Measurements from ENCODE around the gene HOXA2.

Gene HOXA2

GRCh38 chr7:27068259-27068658, 34.2 kb downstream of the HOXA2 start:
- H3K9me3 ChIP-seq (ENCODE audit: control insufficient read depth in 2 of 2, low read length in 2 of 2), result no peaks in the 10 kb centered on the region
- no peaks in the 10 kb centered on the region for H3K36me3 ChIP-seq (ENCODE audit: control insufficient read depth in 2 of 2, insufficient read depth in 2 of 2, low read length in 2 of 2)
- H3K4me1 ChIP-seq (ENCODE audit: control insufficient read depth in 2 of 2, insufficient read depth in 2 of 2, low read length in 2 of 2), result no peaks in the 10 kb centered on the region

GRCh38 chr7:27066148-27066547, 36.3 kb downstream of the HOXA2 start:
- H3K9ac ChIP-seq (ENCODE audit: low read depth in 1 of 2, low read length in 2 of 2), result no peak overlapping the region
- H3K27ac ChIP-seq (ENCODE audit: low read depth in 2 of 2, low read length in 2 of 2), result no peak overlapping the region
- H3K4me3 ChIP-seq (ENCODE audit: low read length in 2 of 2), result no peak overlapping the region
- no peaks in the 10 kb centered on the region for H3K4me1 ChIP-seq (ENCODE audit: control insufficient read depth in 2 of 2, insufficient read depth in 2 of 2, low read length in 2 of 2)
- H3K27me3 ChIP-seq (ENCODE audit: control insufficient read depth in 2 of 2, insufficient read depth in 2 of 2, low read length in 2 of 2), result no peaks in the 10 kb centered on the region
- no peaks in the 10 kb centered on the region for H3K36me3 ChIP-seq (ENCODE audit: control insufficient read depth in 2 of 2, insufficient read depth in 2 of 2, low read length in 2 of 2)
- no peaks in the 10 kb centered on the region for H3K9me3 ChIP-seq (ENCODE audit: control insufficient read depth in 2 of 2, low read length in 2 of 2)

More at GRCh38 chr7:27068259-27068658, 34.2 kb downstream of the HOXA2 start:
- H3K9ac ChIP-seq (ENCODE audit: low read depth in 1 of 2, low read length in 2 of 2), result no peak overlapping the region
- no peak overlapping the region for H3K27ac ChIP-seq (ENCODE audit: low read depth in 2 of 2, low read length in 2 of 2)
- no peaks in the 10 kb centered on the region for H3K27me3 ChIP-seq (ENCODE audit: control insufficient read depth in 2 of 2, insufficient read depth in 2 of 2, low read length in 2 of 2)
- no peak overlapping the region for H3K4me3 ChIP-seq (ENCODE audit: low read length in 2 of 2)

- Histone ChIP-seq H3K4me1 (ENCODE audit: control insufficient read depth in 2 of 2, insufficient read depth in 2 of 2, low read length in 2 of 2) (no peaks in the 10 kb centered on the region), H3K9me3 (ENCODE audit: control insufficient read depth in 2 of 2, low read length in 2 of 2) (no peaks in the 10 kb centered on the region), H3K27ac (ENCODE audit: low read depth in 2 of 2, low read length in 2 of 2) (no peak overlapping the region), H3K27me3 (ENCODE audit: control insufficient read depth in 2 of 2, insufficient read depth in 2 of 2, low read length in 2 of 2) (no peaks in the 10 kb centered on the region), H3K36me3 (ENCODE audit: control insufficient read depth in 2 of 2, insufficient read depth in 2 of 2, low read length in 2 of 2) (no peaks in the 10 kb centered on the region), H3K9ac (ENCODE audit: low read depth in 1 of 2, low read length in 2 of 2) (no peak overlapping the region), H3K4me3 (ENCODE audit: low read length in 2 of 2) (no peak overlapping the region)
Observed at GRCh38 chr7:27065709-27066108, 36.8 kb downstream of the HOXA2 start.

- Histone ChIP-seq H3K36me3 (ENCODE audit: control insufficient read depth in 2 of 2, insufficient read depth in 2 of 2, low read length in 2 of 2) (no peaks in the 10 kb centered on the region), H3K4me3 (ENCODE audit: low read length in 2 of 2) (no peak overlapping the region), H3K27ac (ENCODE audit: low read depth in 2 of 2, low read length in 2 of 2) (no peak overlapping the region), H3K9ac (ENCODE audit: low read depth in 1 of 2, low read length in 2 of 2) (no peak overlapping the region), H3K9me3 (ENCODE audit: control insufficient read depth in 2 of 2, low read length in 2 of 2) (no peaks in the 10 kb centered on the region), H3K4me1 (ENCODE audit: control insufficient read depth in 2 of 2, insufficient read depth in 2 of 2, low read length in 2 of 2) (no peaks in the 10 kb centered on the region), H3K27me3 (ENCODE audit: control insufficient read depth in 2 of 2, insufficient read depth in 2 of 2, low read length in 2 of 2) (no peaks in the 10 kb centered on the region)
Observed at GRCh38 chr7:27064661-27065060, 37.8 kb downstream of the HOXA2 start.

GRCh38 chr7:27064159-27064558, 38.3 kb downstream of the HOXA2 start:
- no peak overlapping the region for H3K9ac ChIP-seq (ENCODE audit: low read depth in 1 of 2, low read length in 2 of 2)
- H3K36me3 ChIP-seq (ENCODE audit: control insufficient read depth in 2 of 2, insufficient read depth in 2 of 2, low read length in 2 of 2), result no peaks in the 10 kb centered on the region
- no peak overlapping the region for H3K4me3 ChIP-seq (ENCODE audit: low read length in 2 of 2)
- H3K9me3 ChIP-seq (ENCODE audit: control insufficient read depth in 2 of 2, low read length in 2 of 2), result no peaks in the 10 kb centered on the region
- no peaks in the 10 kb centered on the region for H3K4me1 ChIP-seq (ENCODE audit: control insufficient read depth in 2 of 2, insufficient read depth in 2 of 2, low read length in 2 of 2)
- H3K27me3 ChIP-seq (ENCODE audit: control insufficient read depth in 2 of 2, insufficient read depth in 2 of 2, low read length in 2 of 2), result no peaks in the 10 kb centered on the region
- H3K27ac ChIP-seq (ENCODE audit: low read depth in 2 of 2, low read length in 2 of 2), result no peak overlapping the region

GRCh38 chr7:27062946-27063345, 39.5 kb downstream of the HOXA2 start:
- no peaks in the 10 kb centered on the region for H3K36me3 ChIP-seq (ENCODE audit: control insufficient read depth in 2 of 2, insufficient read depth in 2 of 2, low read length in 2 of 2)
- no peaks in the 10 kb centered on the region for H3K27me3 ChIP-seq (ENCODE audit: control insufficient read depth in 2 of 2, insufficient read depth in 2 of 2, low read length in 2 of 2)
- no peaks in the 10 kb centered on the region for H3K4me1 ChIP-seq (ENCODE audit: control insufficient read depth in 2 of 2, insufficient read depth in 2 of 2, low read length in 2 of 2)
- H3K9me3 ChIP-seq (ENCODE audit: control insufficient read depth in 2 of 2, low read length in 2 of 2), result no peaks in the 10 kb centered on the region
- no peak overlapping the region for H3K4me3 ChIP-seq (ENCODE audit: low read length in 2 of 2)
- H3K27ac ChIP-seq (ENCODE audit: low read depth in 2 of 2, low read length in 2 of 2), result no peak overlapping the region
- no peak overlapping the region for H3K9ac ChIP-seq (ENCODE audit: low read depth in 1 of 2, low read length in 2 of 2)

- Histone ChIP-seq H3K36me3 (ENCODE audit: control insufficient read depth in 2 of 2, insufficient read depth in 2 of 2, low read length in 2 of 2) (no peaks in the 10 kb centered on the region), H3K4me1 (ENCODE audit: control insufficient read depth in 2 of 2, insufficient read depth in 2 of 2, low read length in 2 of 2) (no peaks in the 10 kb centered on the region), H3K4me3 (ENCODE audit: low read length in 2 of 2) (no peak overlapping the region), H3K27ac (ENCODE audit: low read depth in 2 of 2, low read length in 2 of 2) (no peak overlapping the region), H3K9ac (ENCODE audit: low read depth in 1 of 2, low read length in 2 of 2) (no peak overlapping the region), H3K9me3 (ENCODE audit: control insufficient read depth in 2 of 2, low read length in 2 of 2) (no peaks in the 10 kb centered on the region), H3K27me3 (ENCODE audit: control insufficient read depth in 2 of 2, insufficient read depth in 2 of 2, low read length in 2 of 2) (no peaks in the 10 kb centered on the region)
Observed at GRCh38 chr7:27053153-27053552, 49.3 kb downstream of the HOXA2 start.

GRCh38 chr7:27051451-27051850, 51.0 kb downstream of the HOXA2 start:
- Histone ChIP-seq H3K4me3 (ENCODE audit: low read length in 2 of 2) (no peak overlapping the region), H3K27ac (ENCODE audit: low read depth in 2 of 2, low read length in 2 of 2) (no peak overlapping the region), H3K9me3 (ENCODE audit: control insufficient read depth in 2 of 2, low read length in 2 of 2) (no peaks in the 10 kb centered on the region), H3K27me3 (ENCODE audit: control insufficient read depth in 2 of 2, insufficient read depth in 2 of 2, low read length in 2 of 2) (no peaks in the 10 kb centered on the region), H3K4me1 (ENCODE audit: control insufficient read depth in 2 of 2, insufficient read depth in 2 of 2, low read length in 2 of 2) (no peaks in the 10 kb centered on the region), H3K9ac (ENCODE audit: low read depth in 1 of 2, low read length in 2 of 2) (no peak overlapping the region), H3K36me3 (ENCODE audit: control insufficient read depth in 2 of 2, insufficient read depth in 2 of 2, low read length in 2 of 2) (no peaks in the 10 kb centered on the region)

Data from mucosa of rectum (tissue), 2 donors.